ENCODE measurements around the gene ULK1. TPM values are rescaled to one million over a fixed set of nuclear protein-coding genes. Genes with fewer than 3 reads are reported as not detected.
"Not testable (repeated sequence)": the region's sequence is repeated elsewhere in the genome, so short reads cannot be mapped to it uniquely, and the experiment has no call there.

ULK1 gene
- total RNA-seq, 1 experiment from 2014 or later: 72.1 TPM

DNA sequence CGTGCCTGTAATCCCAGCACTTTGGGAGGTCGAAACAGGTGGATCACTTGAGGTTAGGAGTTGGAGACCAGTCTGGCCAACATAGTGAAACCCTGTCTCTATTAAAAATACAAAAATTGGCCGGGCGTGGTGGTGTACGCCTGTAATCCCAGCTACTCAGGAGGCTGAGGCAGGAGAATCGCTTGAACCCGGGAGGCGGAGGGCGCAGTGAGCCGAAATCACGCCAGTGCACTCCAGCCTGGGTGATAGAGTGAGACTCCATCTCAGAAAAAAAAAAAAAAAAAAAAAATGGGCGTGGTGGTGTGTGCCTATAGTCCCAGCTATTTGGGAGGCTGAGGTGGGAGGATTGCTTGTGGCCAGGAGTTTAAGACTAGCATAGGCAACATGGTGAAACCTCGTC, 60.0 kb downstream of the ULK1 start:
- BruUV-seq (replicated peaks); H3K27ac ChIP-seq (ENCODE audit: low read length); H3K27me3 ChIP-seq (ENCODE audit: control insufficient read depth, insufficient read depth, low read length); H3K9me3 ChIP-seq (ENCODE audit: control insufficient read depth, insufficient read depth, low read depth, low read length); H3K36me3 ChIP-seq (ENCODE audit: control insufficient read depth, insufficient read depth, low read length); in situ Hi-C loops (cut with HindIII; ENCODE audit: low pct_unique_long_range_greater_than_20kb, low sequenced_read_pairs); intact Hi-C loops (cut with micrococcal nuclease; ENCODE audit: unreplicated experiment); CTCF ChIA-PET; H3K4me3 ChIP-seq (ENCODE audit: low read depth in 2 of 2, low read length in 2 of 2); DNase-seq (ENCODE audit: low read depth, low spot score); POLR2A ChIA-PET; ATAC-seq: not testable (repeated sequence)
- peaks cover 23% of the 10 kb centered on the region for H3K4me1 ChIP-seq (ENCODE audit: control insufficient read depth, insufficient read depth, low read length)

DNA sequence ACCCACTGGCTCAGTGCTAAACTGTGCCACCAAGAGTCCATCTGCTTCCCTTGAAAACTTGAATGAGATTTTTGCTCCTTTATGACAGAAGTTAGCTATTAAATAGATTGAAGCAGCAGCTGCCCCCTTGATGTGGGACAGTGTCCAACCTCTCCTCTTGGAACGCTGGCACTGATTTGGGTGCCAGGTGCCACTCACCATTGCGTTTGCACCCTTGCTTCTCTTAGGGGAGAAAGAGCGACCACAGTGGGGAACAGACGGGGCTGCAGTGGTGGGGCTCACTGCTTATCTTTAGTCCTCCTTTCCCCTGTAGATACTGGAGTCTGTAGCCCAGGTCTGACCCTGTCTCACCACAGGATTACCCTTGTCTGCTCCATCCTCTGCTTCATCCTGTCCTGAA, 64.7 kb downstream of the ULK1 start:
- ChIA-PET POLR2A (no interaction called here), CTCF (no interaction called here)
- Histone ChIP-seq H3K36me3 (ENCODE audit: control insufficient read depth, insufficient read depth, low read length) (0 out of 2 replicates have a peak, but pooled peaks cover 2% of the 10 kb centered on the region), H3K9me3 (ENCODE audit: control insufficient read depth, insufficient read depth, low read depth, low read length) (no peaks in the 10 kb centered on the region), H3K27me3 (ENCODE audit: control insufficient read depth, insufficient read depth, low read length) (no peaks in the 10 kb centered on the region), H3K4me1 (ENCODE audit: control insufficient read depth, insufficient read depth, low read length) (peaks cover 25% of the 10 kb centered on the region), H3K4me3 (ENCODE audit: low read depth in 2 of 2, low read length in 2 of 2) (no peak overlapping the region), H3K27ac (ENCODE audit: low read length) (no peak overlapping the region)
- BruUV-seq (replicated peaks): no TSS peak
- intact Hi-C loops (cut with micrococcal nuclease; ENCODE audit: unreplicated experiment) (no loop called here), in situ Hi-C loops (cut with HindIII; ENCODE audit: low pct_unique_long_range_greater_than_20kb, low sequenced_read_pairs) (no loop called here)
- no peak for TF ChIP-seq TCF7L2 (IDR thresholded peaks at IDR 0.05; ENCODE audit: low read depth, low read length)
- no peak for TF ChIP-seq POLR2AphosphoS5 (IDR thresholded peaks at IDR 0.05; ENCODE audit: low read depth, low read length)
- TF ChIP-seq SIN3A (IDR thresholded peaks at IDR 0.05; ENCODE audit: borderline replicate concordance, insufficient read depth, low read depth, low read length): no peak
- TF ChIP-seq, protein P1, sequence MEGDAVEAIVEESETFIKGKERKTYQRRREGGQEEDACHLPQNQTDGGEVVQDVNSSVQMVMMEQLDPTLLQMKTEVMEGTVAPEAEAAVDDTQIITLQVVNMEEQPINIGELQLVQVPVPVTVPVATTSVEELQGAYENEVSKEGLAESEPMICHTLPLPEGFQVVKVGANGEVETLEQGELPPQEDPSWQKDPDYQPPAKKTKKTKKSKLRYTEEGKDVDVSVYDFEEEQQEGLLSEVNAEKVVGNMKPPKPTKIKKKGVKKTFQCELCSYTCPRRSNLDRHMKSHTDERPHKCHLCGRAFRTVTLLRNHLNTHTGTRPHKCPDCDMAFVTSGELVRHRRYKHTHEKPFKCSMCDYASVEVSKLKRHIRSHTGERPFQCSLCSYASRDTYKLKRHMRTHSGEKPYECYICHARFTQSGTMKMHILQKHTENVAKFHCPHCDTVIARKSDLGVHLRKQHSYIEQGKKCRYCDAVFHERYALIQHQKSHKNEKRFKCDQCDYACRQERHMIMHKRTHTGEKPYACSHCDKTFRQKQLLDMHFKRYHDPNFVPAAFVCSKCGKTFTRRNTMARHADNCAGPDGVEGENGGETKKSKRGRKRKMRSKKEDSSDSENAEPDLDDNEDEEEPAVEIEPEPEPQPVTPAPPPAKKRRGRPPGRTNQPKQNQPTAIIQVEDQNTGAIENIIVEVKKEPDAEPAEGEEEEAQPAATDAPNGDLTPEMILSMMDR (IDR thresholded peaks at IDR 0.05): no peak
- TF ChIP-seq, protein P2, sequence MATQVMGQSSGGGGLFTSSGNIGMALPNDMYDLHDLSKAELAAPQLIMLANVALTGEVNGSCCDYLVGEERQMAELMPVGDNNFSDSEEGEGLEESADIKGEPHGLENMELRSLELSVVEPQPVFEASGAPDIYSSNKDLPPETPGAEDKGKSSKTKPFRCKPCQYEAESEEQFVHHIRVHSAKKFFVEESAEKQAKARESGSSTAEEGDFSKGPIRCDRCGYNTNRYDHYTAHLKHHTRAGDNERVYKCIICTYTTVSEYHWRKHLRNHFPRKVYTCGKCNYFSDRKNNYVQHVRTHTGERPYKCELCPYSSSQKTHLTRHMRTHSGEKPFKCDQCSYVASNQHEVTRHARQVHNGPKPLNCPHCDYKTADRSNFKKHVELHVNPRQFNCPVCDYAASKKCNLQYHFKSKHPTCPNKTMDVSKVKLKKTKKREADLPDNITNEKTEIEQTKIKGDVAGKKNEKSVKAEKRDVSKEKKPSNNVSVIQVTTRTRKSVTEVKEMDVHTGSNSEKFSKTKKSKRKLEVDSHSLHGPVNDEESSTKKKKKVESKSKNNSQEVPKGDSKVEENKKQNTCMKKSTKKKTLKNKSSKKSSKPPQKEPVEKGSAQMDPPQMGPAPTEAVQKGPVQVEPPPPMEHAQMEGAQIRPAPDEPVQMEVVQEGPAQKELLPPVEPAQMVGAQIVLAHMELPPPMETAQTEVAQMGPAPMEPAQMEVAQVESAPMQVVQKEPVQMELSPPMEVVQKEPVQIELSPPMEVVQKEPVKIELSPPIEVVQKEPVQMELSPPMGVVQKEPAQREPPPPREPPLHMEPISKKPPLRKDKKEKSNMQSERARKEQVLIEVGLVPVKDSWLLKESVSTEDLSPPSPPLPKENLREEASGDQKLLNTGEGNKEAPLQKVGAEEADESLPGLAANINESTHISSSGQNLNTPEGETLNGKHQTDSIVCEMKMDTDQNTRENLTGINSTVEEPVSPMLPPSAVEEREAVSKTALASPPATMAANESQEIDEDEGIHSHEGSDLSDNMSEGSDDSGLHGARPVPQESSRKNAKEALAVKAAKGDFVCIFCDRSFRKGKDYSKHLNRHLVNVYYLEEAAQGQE (IDR thresholded peaks at IDR 0.05; ENCODE audit: insufficient read depth in 1 of 2, low read depth in 2 of 2, low read length in 1 of 2): no peak
- no peak for DNase-seq (ENCODE audit: low read depth, low spot score)
- 0 out of 2 replicates have a peak, but pooled peaks have one; percentile 9 for ATAC-seq

DNA sequence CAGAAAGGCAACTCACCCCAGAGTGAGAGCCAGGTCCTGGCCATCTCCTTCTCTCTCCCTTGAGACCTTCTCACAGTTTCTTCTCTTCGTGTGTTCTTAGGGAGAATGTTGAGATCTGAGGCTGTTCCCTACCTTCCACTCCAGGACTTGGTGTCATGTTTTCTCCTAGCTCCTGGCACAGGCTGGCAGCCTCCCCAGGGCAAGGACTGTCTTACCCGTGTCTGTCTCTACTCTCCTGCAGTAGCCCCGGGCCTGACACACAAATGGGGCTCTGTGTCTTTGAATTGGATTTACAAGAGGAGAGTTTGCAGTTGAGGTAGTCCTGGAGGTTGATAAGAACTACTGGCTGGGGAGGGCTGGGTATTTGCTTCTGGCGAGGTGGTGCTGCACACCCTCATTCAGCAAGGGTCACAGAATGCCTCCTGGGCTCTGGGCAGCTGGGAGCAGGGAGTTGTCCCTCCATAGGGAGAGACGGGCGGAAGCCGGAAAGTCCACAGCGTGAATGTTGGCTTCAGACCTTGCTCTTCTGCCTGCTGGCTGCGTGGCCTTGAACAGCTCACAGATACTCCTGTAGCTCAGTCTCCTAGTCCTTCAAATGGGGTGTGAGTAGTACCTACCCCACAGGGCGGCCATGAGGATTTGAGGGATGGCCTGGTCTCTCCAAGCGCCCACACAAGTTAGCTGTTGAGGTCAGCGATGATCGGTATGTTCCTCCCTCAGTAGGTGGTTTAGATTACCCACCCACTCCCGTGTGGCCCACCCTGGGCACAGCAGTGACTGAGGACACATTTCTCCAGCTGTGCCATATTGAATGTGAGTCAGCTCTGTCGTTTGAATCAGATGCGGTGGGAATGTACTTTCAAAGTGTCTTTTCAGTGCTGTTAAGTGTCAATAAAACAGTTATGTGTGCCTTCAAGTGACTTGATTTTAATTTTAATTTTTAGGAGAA, 65.5 kb downstream of the ULK1 start:
- no peak overlapping the region for H3K4me3 ChIP-seq (ENCODE audit: low read depth in 2 of 2, low read length in 2 of 2)
- 0 out of 2 replicates have a peak, but pooled peaks cover 2% of the 10 kb centered on the region for H3K36me3 ChIP-seq (ENCODE audit: control insufficient read depth, insufficient read depth, low read length)
- no peak overlapping the region for H3K27ac ChIP-seq (ENCODE audit: low read length)
- H3K27me3 ChIP-seq (ENCODE audit: control insufficient read depth, insufficient read depth, low read length): no peaks in the 10 kb centered on the region
- POLR2A ChIA-PET: no interaction called here
- in situ Hi-C loops (cut with HindIII; ENCODE audit: low pct_unique_long_range_greater_than_20kb, low sequenced_read_pairs): no loop called here
- peaks cover 25% of the 10 kb centered on the region for H3K4me1 ChIP-seq (ENCODE audit: control insufficient read depth, insufficient read depth, low read length)
- no peaks in the 10 kb centered on the region for H3K9me3 ChIP-seq (ENCODE audit: control insufficient read depth, insufficient read depth, low read depth, low read length)
- no TSS peak for BruUV-seq (replicated peaks)
- CTCF ChIA-PET: no interaction called here
- DNase-seq (ENCODE audit: low read depth, low spot score) (no peak), ATAC-seq (peak; percentile 43; the same call in 1 of the 2 replicates)
- intact Hi-C loops (cut with micrococcal nuclease; ENCODE audit: unreplicated experiment): no loop called here
- TF ChIP-seq, protein P2 (IDR thresholded peaks at IDR 0.05; ENCODE audit: insufficient read depth in 1 of 2, low read depth in 2 of 2, low read length in 1 of 2): no peak
- TF ChIP-seq TCF7L2 (IDR thresholded peaks at IDR 0.05; ENCODE audit: low read depth, low read length) (no peak), POLR2AphosphoS5 (IDR thresholded peaks at IDR 0.05; ENCODE audit: low read depth, low read length) (no peak), SIN3A (IDR thresholded peaks at IDR 0.05; ENCODE audit: borderline replicate concordance, insufficient read depth, low read depth, low read length) (no peak)
- TF ChIP-seq, protein P1 (IDR thresholded peaks at IDR 0.05): no peak

All from Panc1 (cell line).